ENCODE measurements around the gene TMEM151B.

DNA sequence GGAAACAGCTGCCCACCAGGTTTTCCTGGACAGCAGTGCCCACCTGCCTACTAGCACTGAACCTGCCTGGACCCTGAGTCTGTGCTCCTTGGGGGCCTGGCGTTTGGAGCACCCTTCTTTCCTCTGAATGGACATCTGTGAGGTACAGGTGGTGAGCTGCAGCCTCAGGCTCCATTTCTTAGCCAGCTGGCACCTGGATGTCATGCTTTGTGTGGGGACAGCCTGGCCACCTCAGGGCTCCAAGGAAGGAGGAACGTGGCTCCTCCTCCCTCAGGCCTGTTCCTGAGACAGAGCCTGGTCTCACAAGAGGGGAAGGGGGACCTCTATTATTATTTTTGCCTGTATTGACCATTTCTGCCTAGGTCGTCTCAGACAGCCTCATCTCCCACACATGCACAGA, 8.1 kb downstream of the TMEM151B start:
- TF ChIP-seq, protein P1, sequence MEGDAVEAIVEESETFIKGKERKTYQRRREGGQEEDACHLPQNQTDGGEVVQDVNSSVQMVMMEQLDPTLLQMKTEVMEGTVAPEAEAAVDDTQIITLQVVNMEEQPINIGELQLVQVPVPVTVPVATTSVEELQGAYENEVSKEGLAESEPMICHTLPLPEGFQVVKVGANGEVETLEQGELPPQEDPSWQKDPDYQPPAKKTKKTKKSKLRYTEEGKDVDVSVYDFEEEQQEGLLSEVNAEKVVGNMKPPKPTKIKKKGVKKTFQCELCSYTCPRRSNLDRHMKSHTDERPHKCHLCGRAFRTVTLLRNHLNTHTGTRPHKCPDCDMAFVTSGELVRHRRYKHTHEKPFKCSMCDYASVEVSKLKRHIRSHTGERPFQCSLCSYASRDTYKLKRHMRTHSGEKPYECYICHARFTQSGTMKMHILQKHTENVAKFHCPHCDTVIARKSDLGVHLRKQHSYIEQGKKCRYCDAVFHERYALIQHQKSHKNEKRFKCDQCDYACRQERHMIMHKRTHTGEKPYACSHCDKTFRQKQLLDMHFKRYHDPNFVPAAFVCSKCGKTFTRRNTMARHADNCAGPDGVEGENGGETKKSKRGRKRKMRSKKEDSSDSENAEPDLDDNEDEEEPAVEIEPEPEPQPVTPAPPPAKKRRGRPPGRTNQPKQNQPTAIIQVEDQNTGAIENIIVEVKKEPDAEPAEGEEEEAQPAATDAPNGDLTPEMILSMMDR (IDR thresholded peaks at IDR 0.05; ENCODE audit: poor library complexity): no peak
- no peak for TF ChIP-seq EZH2phosphoT487 (IDR thresholded peaks at IDR 0.05; ENCODE audit: low read depth, severe bottlenecking, unreplicated experiment)
